B cell (primary cell): ENCODE measurements around the gene PAFAH1B2. TPM values are rescaled to one million over a fixed set of nuclear protein-coding genes. Genes with fewer than 3 reads are reported as not detected.

ENCODE experiments used
- ATAC-seq: fragments of 200-7000 bp; cut with Tn5 transposase; one replicate; pipeline ENCODE4 v1.10.0; 2021; ENCODE audit warnings: low read depth, mild to moderate bottlenecking, moderate number of reproducible peaks, moderate library complexity
- CTCF ChIA-PET: fragments of 350-600 bp; sonication (Branson Sonifier 250); formaldehyde crosslinking; loops from one replicate; lab custom pipeline; 2021; ENCODE audit warnings: antibody characterized with exemption, inconsistent platforms; lab: Charles Lee
- POLR2A ChIA-PET: fragments of 350-600 bp; sonication (Branson Sonifier 250); formaldehyde crosslinking; loops from one replicate; lab custom pipeline; 2021; ENCODE audit warnings: antibody characterized with exemption; lab: Charles Lee
- DNase-seq: peaks from one replicate; pipeline ENCODE4 v3.0.0; 2013
- H2AFZ ChIP-seq: 2 replicates; pipeline ENCODE4 v1.6.1; 2012; ENCODE audit warnings: mild to moderate bottlenecking, low read depth, low read length; ENCODE audit not compliant: insufficient read depth, poor library complexity, severe bottlenecking
- H3K27ac ChIP-seq, 2 donors: 1 replicate in 1 of 2; 2 replicates in 1 of 2; pipeline ENCODE4 v1.5.1; 2012 to 2013; ENCODE audit warnings: low read length in 2 of 2, mild to moderate bottlenecking in 2 of 2, moderate library complexity in 1 of 2
- H3K27me3 ChIP-seq, 4 experiments: fragments of 200-600 bp in 1 of 4; sonication (generic) in 1 of 4; replicated peaks in 1 of 4; 1 replicate in 2 of 4; 2 replicates in 2 of 4; pipeline versions ENCODE4 v1.6.1 to v1.7.0; 2013 to 2016; ENCODE audit warnings: low read length in 3 of 4, mild to moderate bottlenecking in 2 of 4, mixed read lengths in 1 of 4, moderate library complexity in 1 of 4; ENCODE audit not compliant: insufficient read depth in 4 of 4, control insufficient read depth in 3 of 4; ENCODE audit errors: control extremely low read depth in 1 of 4
- H3K36me3 ChIP-seq, 2 experiments: replicated peaks in 1 of 2; 1 replicate in 1 of 2; 2 replicates in 1 of 2; pipeline versions ENCODE4 v1.6.1 to v1.7.1; 2013; ENCODE audit warnings: low read length in 1 of 2; ENCODE audit not compliant: insufficient read depth in 2 of 2, control insufficient read depth in 1 of 2; ENCODE audit errors: control extremely low read depth in 1 of 2, extremely low read depth in 1 of 2
- H3K4me1 ChIP-seq, 2 donors: fragments of 200-600 bp in 1 of 2; sonication (generic) in 1 of 2; 1 replicate in 1 of 2; 2 replicates in 1 of 2; pipeline versions ENCODE4 v1.5.1 to v1.6.1; 2013 to 2017; ENCODE audit warnings: low read length in 2 of 2; ENCODE audit not compliant: control insufficient read depth in 2 of 2, insufficient read depth in 2 of 2
- H3K4me2 ChIP-seq: replicated peaks from 2 replicates; pipeline ENCODE3; 2012; ENCODE audit warnings: mild to moderate bottlenecking, low read depth, low read length; ENCODE audit not compliant: poor library complexity, severe bottlenecking
- H3K4me3 ChIP-seq, 5 experiments: fragments of 200-600 bp in 1 of 5; sonication (generic) in 1 of 5; 1 replicate in 3 of 5; 2 replicates in 2 of 5; pipeline versions ENCODE4 v1.5.1 to v1.7.0; 2011 to 2016; ENCODE audit warnings: low read length in 4 of 5, mild to moderate bottlenecking in 4 of 5, low read depth in 2 of 5, control low read depth in 1 of 5, moderate library complexity in 1 of 5; ENCODE audit not compliant: insufficient read depth in 1 of 5; ENCODE audit errors: control extremely low read depth in 1 of 5, extremely low read depth in 1 of 5
- H3K79me2 ChIP-seq: fragments of 200-600 bp; sonication (generic); one replicate; pipeline ENCODE4 v1.6.0; 2016; ENCODE audit warnings: low read length; ENCODE audit not compliant: control insufficient read depth, insufficient read depth
- H3K9ac ChIP-seq: fragments of 200-600 bp; sonication (generic); 2 replicates; pipeline ENCODE4 v1.6.1; 2017; ENCODE audit warnings: mild to moderate bottlenecking, low read length, moderate library complexity
- H3K9me3 ChIP-seq, 3 donors: one replicate each; pipeline versions ENCODE4 v1.6.1 to v1.7.1; 2013; ENCODE audit warnings: low read length in 2 of 3; ENCODE audit not compliant: control insufficient read depth in 2 of 3, insufficient read depth in 1 of 3; ENCODE audit errors: control extremely low read depth in 1 of 3
- H4K20me1 ChIP-seq: 2 replicates; pipeline ENCODE4 v1.6.0; 2012; ENCODE audit warnings: mild to moderate bottlenecking, low read length; ENCODE audit not compliant: insufficient read depth, control insufficient read depth, poor library complexity, severe bottlenecking
- H3K27ac Mint-ChIP-seq: one replicate; pipeline ENCODE4 v1.8.0; 2021; ENCODE audit warnings: mixed read lengths
- H3K27me3 Mint-ChIP-seq: one replicate; pipeline ENCODE4 v1.8.0; 2021; ENCODE audit warnings: mixed read lengths
- H3K4me1 Mint-ChIP-seq: one replicate; pipeline ENCODE4 v1.8.0; 2021; ENCODE audit warnings: mixed read lengths
- H3K4me3 Mint-ChIP-seq: one replicate; pipeline ENCODE4 v1.8.0; 2021; ENCODE audit warnings: mixed read lengths
- H3K9me3 Mint-ChIP-seq: one replicate; pipeline ENCODE4 v1.8.0; 2022; ENCODE audit warnings: mixed read lengths; ENCODE audit not compliant: insufficient read depth
- EZH2 ChIP-seq: IDR thresholded peaks from 2 replicates; pipeline ENCODE4 v1.6.1; 2012; ENCODE audit warnings: borderline replicate concordance, low read depth, mild to moderate bottlenecking, moderate library complexity, low read length; ENCODE audit not compliant: insufficient read depth, poor library complexity, severe bottlenecking
- WGBS: methylation state at CpG from one replicate; pipeline ENCODE4 v1.1.5; 2013; ENCODE audit warnings: missing lambda C conversion rate; ENCODE audit not compliant: insufficient coverage; 5-methylcytosine and 5-hydroxymethylcytosine counted together
- intact Hi-C: fragments of 100-400 bp; cut with micrococcal nuclease; formaldehyde crosslinking; loops from one replicate; pipeline ENCODE4 v1.10.0; 2022
- polyA plus RNA-seq: library from polyadenylated mRNA; depleted of rRNA; stranded (reverse); fragments of >200 nt; gene quantifications from 2 replicates; pipeline ENCODE4 v1.2.3, GENCODE V29; 2012
- total RNA-seq, 2 donors: library from RNA; stranded (reverse); fragments of 120-200 nt in 1 of 2; gene quantifications; 1 replicate in 1 of 2; 2 replicates in 1 of 2; pipeline versions ENCODE4 v1.2.3 to v1.2.4, GENCODE V29; 2013 to 2022
- TF ChIP-seq, protein P1 (sequence below): fragments of 200-600 bp; IDR thresholded peaks from one replicate; pipeline ENCODE4 v1.8.0; 2022; ENCODE audit warnings: antibody characterized with exemption, mild to moderate bottlenecking

Gene PAFAH1B2
- total and polyA plus RNA-seq, 2 donors (not counting 1 experiment from before 2014, with no cell fraction given) = 10.7 to 103 TPM

DNA sequence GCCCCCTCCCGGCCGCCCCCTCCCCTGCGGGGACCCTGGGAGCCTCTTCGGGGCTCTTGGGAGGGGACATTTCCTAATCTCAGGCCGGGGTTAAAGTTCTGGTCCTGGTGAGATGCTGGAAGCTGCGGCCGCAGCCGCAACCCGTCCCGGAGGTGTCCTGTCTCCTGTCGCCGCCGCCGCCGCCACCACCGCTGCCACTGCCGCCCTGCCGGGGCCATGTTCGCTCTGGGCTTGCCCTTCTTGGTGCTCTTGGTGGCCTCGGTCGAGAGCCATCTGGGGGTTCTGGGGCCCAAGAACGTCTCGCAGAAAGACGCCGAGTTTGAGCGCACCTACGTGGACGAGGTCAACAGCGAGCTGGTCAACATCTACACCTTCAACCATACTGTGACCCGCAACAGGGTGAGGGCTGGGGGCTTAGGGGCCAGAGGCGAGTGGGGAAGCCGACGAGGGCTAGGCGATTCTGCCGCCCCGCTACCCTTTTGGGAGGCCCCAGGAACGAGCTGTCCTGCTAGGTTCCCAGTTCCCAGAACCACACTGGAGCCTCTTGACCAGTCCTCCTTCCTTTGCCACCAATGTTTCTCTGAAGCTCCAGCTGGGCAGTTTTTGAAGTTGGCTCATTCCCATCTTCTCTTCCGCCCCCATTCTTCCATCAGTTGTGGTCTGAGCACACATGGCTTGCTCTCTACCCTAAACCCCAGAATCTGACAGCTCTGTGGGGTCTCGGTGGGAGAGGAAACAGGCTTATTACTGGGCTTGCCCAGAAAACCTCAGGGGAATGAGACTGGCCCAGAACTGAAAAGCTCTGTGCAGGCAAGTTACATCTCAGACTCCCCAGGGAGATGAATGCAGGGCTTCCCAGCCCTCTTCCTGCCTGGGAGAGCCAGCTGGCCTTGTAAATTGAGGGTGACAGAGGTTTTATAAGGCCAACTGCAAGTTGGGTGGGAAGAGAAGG lies 35.2 kb downstream of the PAFAH1B2 start:
- no peak for TF ChIP-seq EZH2
- TF ChIP-seq, protein P1, sequence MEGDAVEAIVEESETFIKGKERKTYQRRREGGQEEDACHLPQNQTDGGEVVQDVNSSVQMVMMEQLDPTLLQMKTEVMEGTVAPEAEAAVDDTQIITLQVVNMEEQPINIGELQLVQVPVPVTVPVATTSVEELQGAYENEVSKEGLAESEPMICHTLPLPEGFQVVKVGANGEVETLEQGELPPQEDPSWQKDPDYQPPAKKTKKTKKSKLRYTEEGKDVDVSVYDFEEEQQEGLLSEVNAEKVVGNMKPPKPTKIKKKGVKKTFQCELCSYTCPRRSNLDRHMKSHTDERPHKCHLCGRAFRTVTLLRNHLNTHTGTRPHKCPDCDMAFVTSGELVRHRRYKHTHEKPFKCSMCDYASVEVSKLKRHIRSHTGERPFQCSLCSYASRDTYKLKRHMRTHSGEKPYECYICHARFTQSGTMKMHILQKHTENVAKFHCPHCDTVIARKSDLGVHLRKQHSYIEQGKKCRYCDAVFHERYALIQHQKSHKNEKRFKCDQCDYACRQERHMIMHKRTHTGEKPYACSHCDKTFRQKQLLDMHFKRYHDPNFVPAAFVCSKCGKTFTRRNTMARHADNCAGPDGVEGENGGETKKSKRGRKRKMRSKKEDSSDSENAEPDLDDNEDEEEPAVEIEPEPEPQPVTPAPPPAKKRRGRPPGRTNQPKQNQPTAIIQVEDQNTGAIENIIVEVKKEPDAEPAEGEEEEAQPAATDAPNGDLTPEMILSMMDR = no peak
- WGBS = 1% methylated on average over 28 of the region's 39 CpGs
- peak overlapping the region; percentile 96 for H3K27ac Mint-ChIP-seq
- H3K9ac ChIP-seq = peak overlapping the region; percentile 81
- no peaks in the 10 kb centered on the region for H3K9me3 ChIP-seq
- peak overlapping the region; percentile 86 for H3K4me2 ChIP-seq
- peaks cover 28% of the 10 kb centered on the region for H3K79me2 ChIP-seq
- peak overlapping the region; percentile 99 for H3K4me3 Mint-ChIP-seq
- intact Hi-C loops = no loop called here
- peak overlapping the region; percentile 68 to 85 (median 81) for H3K4me3 ChIP-seq
- H2AFZ ChIP-seq = peak overlapping the region; percentile 51
- H4K20me1 ChIP-seq = no peaks in the 10 kb centered on the region
- no peaks in the 10 kb centered on the region for H3K27me3 ChIP-seq
- ChIA-PET CTCF (interaction anchor here (1.4 to 14.8 kb wide), 8 partner anchors 10 to 390 kb away, joined by 3 to 309 read pairs (median 10); partner anchors contain the start of genes APOA5, PAFAH1B2, PCSK7 and RNF214), POLR2A (interaction anchor here (0.8 to 3.7 kb wide), 9 partner anchors 10 to 406 kb away, joined by 3 to 34 read pairs (median 4); partner anchors contain the start of genes BUD13, PAFAH1B2, PCSK7 and RNF214)
- peak; percentile 63 for DNase-seq
- H3K4me1 ChIP-seq = peaks cover 27 to 39% of the 10 kb centered on the region in 2 donors
- H3K9me3 Mint-ChIP-seq = no peaks in the 10 kb centered on the region
- ATAC-seq = peak; percentile 37
- peak overlapping the region; percentile 84 for H3K27ac ChIP-seq
- no peaks in the 10 kb centered on the region for H3K27me3 Mint-ChIP-seq
- peaks cover 40% of the 10 kb centered on the region for H3K4me1 Mint-ChIP-seq
- H3K36me3 ChIP-seq = peaks cover 0 to 32% of the 10 kb centered on the region in 2 experiments
